WTC11 (cell line): ENCODE measurements around the gene MSI2. TPM values are rescaled to one million over a fixed set of nuclear protein-coding genes. Genes with fewer than 3 reads are reported as not detected.

Source experiments
- ATAC-seq: fragments of 200-7000 bp; cut with Tn5 transposase; 2 replicates; pipeline ENCODE4 v1.10.0; 2021; ENCODE audit warnings: mild to moderate bottlenecking, moderate library complexity
- CTCF ChIA-PET: fragments of 300-600 bp; sonication (Branson Sonifier 250); formaldehyde crosslinking; loops from one replicate; lab custom pipeline; 2021; ENCODE audit warnings: antibody characterized with exemption; lab: Charles Lee
- POLR2A ChIA-PET: fragments of 350-600 bp; sonication (Branson Sonifier 250); formaldehyde crosslinking; loops from one replicate; lab custom pipeline; 2021; ENCODE audit warnings: antibody characterized with exemption; lab: Charles Lee
- DNase-seq: peaks from one replicate; pipeline ENCODE4 v3.0.0; 2021; ENCODE audit warnings: low spot score
- H3K27ac Mint-ChIP-seq: 2 replicates; pipeline ENCODE4 v1.8.0; 2021; ENCODE audit warnings: mixed read lengths
- H3K27me3 Mint-ChIP-seq: 2 replicates; pipeline ENCODE4 v1.8.0; 2021; ENCODE audit warnings: low read depth, mild to moderate bottlenecking, moderate library complexity, mixed read lengths
- H3K36me3 Mint-ChIP-seq: 2 replicates; pipeline ENCODE4 v1.8.0; 2021; ENCODE audit warnings: mixed read lengths
- H3K4me1 Mint-ChIP-seq: 2 replicates; pipeline ENCODE4 v1.8.0; 2022; ENCODE audit warnings: mixed read lengths
- H3K4me3 Mint-ChIP-seq: 2 replicates; pipeline ENCODE4 v1.8.0; 2021; ENCODE audit warnings: mild to moderate bottlenecking, moderate library complexity, mixed read lengths
- H3K9me3 Mint-ChIP-seq: 2 replicates; pipeline ENCODE4 v1.8.0; 2021; ENCODE audit warnings: mixed read lengths
- ELF4 ChIP-seq: sonication (generic); formaldehyde crosslinking; IDR thresholded peaks from 2 replicates; pipeline ENCODE4 v1.8.1; 2022; ENCODE audit warnings: low read depth, mild to moderate bottlenecking, moderate library complexity, missing genetic modification reagents
- FOXK1 ChIP-seq: sonication (generic); formaldehyde crosslinking; IDR thresholded peaks from 2 replicates; pipeline ENCODE4 v1.8.0; 2022; ENCODE audit warnings: mild to moderate bottlenecking, moderate library complexity, missing genetic modification reagents
- FOXP1 ChIP-seq: sonication (generic); formaldehyde crosslinking; IDR thresholded peaks from 2 replicates; pipeline ENCODE4 v1.8.0; 2022; ENCODE audit warnings: missing genetic modification reagents, mild to moderate bottlenecking, moderate library complexity, borderline replicate concordance
- GTF2I ChIP-seq: fragments of 250-450 bp; sonication (Bioruptor Pico); conservative IDR thresholded peaks from 2 replicates; pipeline ENCODE4 v1.4.0; 2021; ENCODE audit warnings: mild to moderate bottlenecking
- IRF2 ChIP-seq: sonication (generic); formaldehyde crosslinking; IDR thresholded peaks from 2 replicates; pipeline ENCODE4 v1.8.0; 2022; ENCODE audit warnings: low read depth, missing genetic modification reagents, borderline replicate concordance
- OVOL2 ChIP-seq: fragments of 250-450 bp; sonication (Bioruptor Pico); IDR thresholded peaks from 2 replicates; pipeline ENCODE4 v1.9.0; 2021; ENCODE audit warnings: mild to moderate bottlenecking, borderline replicate concordance
- PRRX2 ChIP-seq: fragments of 250-450 bp; sonication (Bioruptor Pico); IDR thresholded peaks from 2 replicates; pipeline ENCODE4 v1.8.0; 2021; ENCODE audit warnings: mild to moderate bottlenecking
- RELA ChIP-seq: sonication (generic); formaldehyde crosslinking; IDR thresholded peaks from 2 replicates; pipeline ENCODE4 v1.8.1; 2022; ENCODE audit warnings: missing genetic modification reagents, mild to moderate bottlenecking, borderline replicate concordance
- SMAD3 ChIP-seq: sonication (generic); formaldehyde crosslinking; IDR thresholded peaks from 2 replicates; pipeline ENCODE4 v1.8.0; 2022; ENCODE audit warnings: missing genetic modification reagents, mild to moderate bottlenecking, borderline replicate concordance
- TP53 ChIP-seq: sonication (generic); formaldehyde crosslinking; IDR thresholded peaks from 2 replicates; pipeline ENCODE4 v1.8.1; 2023; ENCODE audit warnings: mild to moderate bottlenecking, missing genetic modification reagents
- ZNF138 ChIP-seq: sonication (generic); formaldehyde crosslinking; conservative IDR thresholded peaks from 2 replicates; pipeline ENCODE4 v1.8.1; 2022; ENCODE audit warnings: mild to moderate bottlenecking, moderate library complexity, missing genetic modification reagents
- total RNA-seq: library from RNA; stranded (reverse); gene quantifications from 3 replicates; pipeline ENCODE4 v1.2.3, GENCODE V29; 2021
- TF ChIP-seq, protein P1 (sequence below): sonication (generic); formaldehyde crosslinking; IDR thresholded peaks from 2 replicates; pipeline ENCODE4 v1.8.0; 2022; ENCODE audit warnings: mild to moderate bottlenecking, missing genetic modification reagents
- TF ChIP-seq, protein P2 (sequence below): fragments of 200-600 bp; IDR thresholded peaks from 2 replicates; pipeline ENCODE4 v1.8.0; 2022; ENCODE audit warnings: antibody characterized with exemption
- TF ChIP-seq, protein P3 (sequence below): sonication (generic); formaldehyde crosslinking; conservative IDR thresholded peaks from 2 replicates; pipeline ENCODE4 v1.8.1; 2023; ENCODE audit warnings: mild to moderate bottlenecking, low read depth, missing genetic modification reagents, moderate library complexity
- TF ChIP-seq, protein P4 (sequence below): fragments of 250-450 bp; sonication (Bioruptor Pico); IDR thresholded peaks from 2 replicates; pipeline ENCODE4 v1.9.0; 2021; ENCODE audit warnings: moderate library complexity, mild to moderate bottlenecking, inconsistent platforms, borderline replicate concordance
- TF ChIP-seq, protein P5 (sequence below): sonication (generic); formaldehyde crosslinking; IDR thresholded peaks from 2 replicates; pipeline ENCODE4 v1.8.0; 2022; ENCODE audit warnings: missing genetic modification reagents
- TF ChIP-seq, protein P6 (sequence below): sonication (generic); formaldehyde crosslinking; IDR thresholded peaks from 2 replicates; pipeline ENCODE4 v1.8.0; 2022; ENCODE audit warnings: mild to moderate bottlenecking, missing genetic modification reagents
- TF ChIP-seq, protein P7 (sequence below): fragments of 250-450 bp; sonication (Bioruptor Pico); conservative IDR thresholded peaks from 2 replicates; pipeline ENCODE4 v1.9.0; 2021; ENCODE audit warnings: mild to moderate bottlenecking

Gene MSI2
- total RNA-seq, 1 experiment from 2014 or later: 82.1 TPM

DNA sequence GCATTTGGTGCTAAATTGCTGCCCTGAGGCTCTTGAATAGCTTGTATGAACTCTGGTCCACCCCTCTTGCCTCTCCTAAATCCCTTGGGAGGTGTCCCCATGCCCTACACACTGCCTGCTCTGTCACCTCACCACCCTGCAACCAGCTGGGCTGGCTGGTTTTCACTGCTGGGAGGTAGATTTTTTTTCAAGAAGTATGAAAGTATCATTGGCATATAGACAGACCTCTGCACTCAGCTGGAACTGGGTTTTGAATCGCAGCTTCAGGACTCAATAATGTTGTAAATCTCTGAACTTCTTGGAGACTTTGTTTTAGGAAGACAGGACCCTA is 184.9 kb downstream of the MSI2 start:
- Mint-ChIP-seq H3K9me3 (no peaks in the 10 kb centered on the region), H3K4me3 (no peak overlapping the region), H3K4me1 (peaks cover 65% of the 10 kb centered on the region), H3K36me3 (no peaks in the 10 kb centered on the region), H3K27ac (peak overlapping the region; percentile 47), H3K27me3 (no peaks in the 10 kb centered on the region)
- TF ChIP-seq SMAD3 (CRISPR knock-in tag) (no peak), ELF4 (CRISPR knock-in tag) (no peak), PRRX2 (CRISPR knock-in tag) (no peak), ZNF138 (no peak), IRF2 (CRISPR knock-in tag) (no peak), TP53 (CRISPR knock-in tag) (no peak), FOXP1 (CRISPR knock-in tag) (no peak), OVOL2 (CRISPR knock-in tag) (no peak), RELA (no peak), GTF2I (CRISPR knock-in tag) (no peak), FOXK1 (CRISPR knock-in tag) (no peak)
- TF ChIP-seq, protein P1, sequence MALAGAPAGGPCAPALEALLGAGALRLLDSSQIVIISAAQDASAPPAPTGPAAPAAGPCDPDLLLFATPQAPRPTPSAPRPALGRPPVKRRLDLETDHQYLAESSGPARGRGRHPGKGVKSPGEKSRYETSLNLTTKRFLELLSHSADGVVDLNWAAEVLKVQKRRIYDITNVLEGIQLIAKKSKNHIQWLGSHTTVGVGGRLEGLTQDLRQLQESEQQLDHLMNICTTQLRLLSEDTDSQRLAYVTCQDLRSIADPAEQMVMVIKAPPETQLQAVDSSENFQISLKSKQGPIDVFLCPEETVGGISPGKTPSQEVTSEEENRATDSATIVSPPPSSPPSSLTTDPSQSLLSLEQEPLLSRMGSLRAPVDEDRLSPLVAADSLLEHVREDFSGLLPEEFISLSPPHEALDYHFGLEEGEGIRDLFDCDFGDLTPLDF (CRISPR knock-in tag): no peak
- TF ChIP-seq, protein P2, sequence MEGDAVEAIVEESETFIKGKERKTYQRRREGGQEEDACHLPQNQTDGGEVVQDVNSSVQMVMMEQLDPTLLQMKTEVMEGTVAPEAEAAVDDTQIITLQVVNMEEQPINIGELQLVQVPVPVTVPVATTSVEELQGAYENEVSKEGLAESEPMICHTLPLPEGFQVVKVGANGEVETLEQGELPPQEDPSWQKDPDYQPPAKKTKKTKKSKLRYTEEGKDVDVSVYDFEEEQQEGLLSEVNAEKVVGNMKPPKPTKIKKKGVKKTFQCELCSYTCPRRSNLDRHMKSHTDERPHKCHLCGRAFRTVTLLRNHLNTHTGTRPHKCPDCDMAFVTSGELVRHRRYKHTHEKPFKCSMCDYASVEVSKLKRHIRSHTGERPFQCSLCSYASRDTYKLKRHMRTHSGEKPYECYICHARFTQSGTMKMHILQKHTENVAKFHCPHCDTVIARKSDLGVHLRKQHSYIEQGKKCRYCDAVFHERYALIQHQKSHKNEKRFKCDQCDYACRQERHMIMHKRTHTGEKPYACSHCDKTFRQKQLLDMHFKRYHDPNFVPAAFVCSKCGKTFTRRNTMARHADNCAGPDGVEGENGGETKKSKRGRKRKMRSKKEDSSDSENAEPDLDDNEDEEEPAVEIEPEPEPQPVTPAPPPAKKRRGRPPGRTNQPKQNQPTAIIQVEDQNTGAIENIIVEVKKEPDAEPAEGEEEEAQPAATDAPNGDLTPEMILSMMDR: no peak
- TF ChIP-seq, protein P3, sequence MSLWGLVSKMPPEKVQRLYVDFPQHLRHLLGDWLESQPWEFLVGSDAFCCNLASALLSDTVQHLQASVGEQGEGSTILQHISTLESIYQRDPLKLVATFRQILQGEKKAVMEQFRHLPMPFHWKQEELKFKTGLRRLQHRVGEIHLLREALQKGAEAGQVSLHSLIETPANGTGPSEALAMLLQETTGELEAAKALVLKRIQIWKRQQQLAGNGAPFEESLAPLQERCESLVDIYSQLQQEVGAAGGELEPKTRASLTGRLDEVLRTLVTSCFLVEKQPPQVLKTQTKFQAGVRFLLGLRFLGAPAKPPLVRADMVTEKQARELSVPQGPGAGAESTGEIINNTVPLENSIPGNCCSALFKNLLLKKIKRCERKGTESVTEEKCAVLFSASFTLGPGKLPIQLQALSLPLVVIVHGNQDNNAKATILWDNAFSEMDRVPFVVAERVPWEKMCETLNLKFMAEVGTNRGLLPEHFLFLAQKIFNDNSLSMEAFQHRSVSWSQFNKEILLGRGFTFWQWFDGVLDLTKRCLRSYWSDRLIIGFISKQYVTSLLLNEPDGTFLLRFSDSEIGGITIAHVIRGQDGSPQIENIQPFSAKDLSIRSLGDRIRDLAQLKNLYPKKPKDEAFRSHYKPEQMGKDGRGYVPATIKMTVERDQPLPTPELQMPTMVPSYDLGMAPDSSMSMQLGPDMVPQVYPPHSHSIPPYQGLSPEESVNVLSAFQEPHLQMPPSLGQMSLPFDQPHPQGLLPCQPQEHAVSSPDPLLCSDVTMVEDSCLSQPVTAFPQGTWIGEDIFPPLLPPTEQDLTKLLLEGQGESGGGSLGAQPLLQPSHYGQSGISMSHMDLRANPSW (CRISPR knock-in tag): no peak
- TF ChIP-seq, protein P4, sequence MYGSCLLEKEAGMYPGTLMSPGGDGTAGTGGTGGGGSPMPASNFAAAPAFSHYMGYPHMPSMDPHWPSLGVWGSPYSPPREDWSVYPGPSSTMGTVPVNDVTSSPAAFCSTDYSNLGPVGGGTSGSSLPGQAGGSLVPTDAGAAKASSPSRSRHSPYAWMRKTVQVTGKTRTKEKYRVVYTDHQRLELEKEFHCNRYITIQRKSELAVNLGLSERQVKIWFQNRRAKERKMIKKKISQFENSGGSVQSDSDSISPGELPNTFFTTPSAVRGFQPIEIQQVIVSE: no peak
- TF ChIP-seq, protein P5, sequence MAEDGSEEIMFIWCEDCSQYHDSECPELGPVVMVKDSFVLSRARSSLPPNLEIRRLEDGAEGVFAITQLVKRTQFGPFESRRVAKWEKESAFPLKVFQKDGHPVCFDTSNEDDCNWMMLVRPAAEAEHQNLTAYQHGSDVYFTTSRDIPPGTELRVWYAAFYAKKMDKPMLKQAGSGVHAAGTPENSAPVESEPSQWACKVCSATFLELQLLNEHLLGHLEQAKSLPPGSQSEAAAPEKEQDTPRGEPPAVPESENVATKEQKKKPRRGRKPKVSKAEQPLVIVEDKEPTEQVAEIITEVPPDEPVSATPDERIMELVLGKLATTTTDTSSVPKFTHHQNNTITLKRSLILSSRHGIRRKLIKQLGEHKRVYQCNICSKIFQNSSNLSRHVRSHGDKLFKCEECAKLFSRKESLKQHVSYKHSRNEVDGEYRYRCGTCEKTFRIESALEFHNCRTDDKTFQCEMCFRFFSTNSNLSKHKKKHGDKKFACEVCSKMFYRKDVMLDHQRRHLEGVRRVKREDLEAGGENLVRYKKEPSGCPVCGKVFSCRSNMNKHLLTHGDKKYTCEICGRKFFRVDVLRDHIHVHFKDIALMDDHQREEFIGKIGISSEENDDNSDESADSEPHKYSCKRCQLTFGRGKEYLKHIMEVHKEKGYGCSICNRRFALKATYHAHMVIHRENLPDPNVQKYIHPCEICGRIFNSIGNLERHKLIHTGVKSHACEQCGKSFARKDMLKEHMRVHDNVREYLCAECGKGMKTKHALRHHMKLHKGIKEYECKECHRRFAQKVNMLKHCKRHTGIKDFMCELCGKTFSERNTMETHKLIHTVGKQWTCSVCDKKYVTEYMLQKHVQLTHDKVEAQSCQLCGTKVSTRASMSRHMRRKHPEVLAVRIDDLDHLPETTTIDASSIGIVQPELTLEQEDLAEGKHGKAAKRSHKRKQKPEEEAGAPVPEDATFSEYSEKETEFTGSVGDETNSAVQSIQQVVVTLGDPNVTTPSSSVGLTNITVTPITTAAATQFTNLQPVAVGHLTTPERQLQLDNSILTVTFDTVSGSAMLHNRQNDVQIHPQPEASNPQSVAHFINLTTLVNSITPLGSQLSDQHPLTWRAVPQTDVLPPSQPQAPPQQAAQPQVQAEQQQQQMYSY (CRISPR knock-in tag): no peak
- TF ChIP-seq, protein P6, sequence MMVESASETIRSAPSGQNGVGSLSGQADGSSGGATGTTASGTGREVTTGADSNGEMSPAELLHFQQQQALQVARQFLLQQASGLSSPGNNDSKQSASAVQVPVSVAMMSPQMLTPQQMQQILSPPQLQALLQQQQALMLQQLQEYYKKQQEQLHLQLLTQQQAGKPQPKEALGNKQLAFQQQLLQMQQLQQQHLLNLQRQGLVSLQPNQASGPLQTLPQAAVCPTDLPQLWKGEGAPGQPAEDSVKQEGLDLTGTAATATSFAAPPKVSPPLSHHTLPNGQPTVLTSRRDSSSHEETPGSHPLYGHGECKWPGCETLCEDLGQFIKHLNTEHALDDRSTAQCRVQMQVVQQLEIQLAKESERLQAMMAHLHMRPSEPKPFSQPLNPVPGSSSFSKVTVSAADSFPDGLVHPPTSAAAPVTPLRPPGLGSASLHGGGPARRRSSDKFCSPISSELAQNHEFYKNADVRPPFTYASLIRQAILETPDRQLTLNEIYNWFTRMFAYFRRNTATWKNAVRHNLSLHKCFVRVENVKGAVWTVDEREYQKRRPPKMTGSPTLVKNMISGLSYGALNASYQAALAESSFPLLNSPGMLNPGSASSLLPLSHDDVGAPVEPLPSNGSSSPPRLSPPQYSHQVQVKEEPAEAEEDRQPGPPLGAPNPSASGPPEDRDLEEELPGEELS (CRISPR knock-in tag): no peak
- TF ChIP-seq, protein P7, sequence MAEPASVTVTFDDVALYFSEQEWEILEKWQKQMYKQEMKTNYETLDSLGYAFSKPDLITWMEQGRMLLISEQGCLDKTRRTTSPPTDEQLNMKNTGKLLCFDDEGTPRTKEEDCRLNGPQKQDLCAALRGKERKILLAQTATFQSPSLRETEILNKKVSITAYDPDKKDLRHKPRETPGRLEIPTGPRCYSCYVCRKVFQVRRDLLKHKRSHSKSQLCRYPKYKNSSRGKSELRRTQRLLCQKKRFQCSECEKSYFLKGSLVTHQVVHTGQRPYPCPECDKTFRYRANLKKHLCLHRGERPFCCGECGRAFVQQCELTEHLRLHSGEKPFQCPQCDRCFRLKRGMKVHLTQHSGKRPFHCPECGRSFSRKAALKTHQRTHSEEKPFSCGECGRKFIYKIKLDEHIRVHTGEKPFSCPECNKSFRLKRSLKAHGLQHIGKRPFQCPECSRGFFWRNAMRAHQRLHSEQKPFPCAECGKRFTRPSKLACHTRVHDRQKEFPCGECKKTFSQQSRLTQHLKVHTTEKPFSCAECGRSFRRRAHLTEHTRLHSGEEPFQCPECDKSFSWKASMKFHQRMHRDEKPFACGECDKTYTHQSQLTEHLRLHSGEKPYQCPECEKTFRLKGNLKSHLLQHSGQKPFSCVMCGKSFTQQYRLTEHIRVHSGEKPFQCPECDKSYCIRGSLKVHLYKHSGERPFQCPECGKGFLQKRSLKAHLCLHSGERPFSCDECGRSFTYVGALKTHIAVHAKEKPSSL (CRISPR knock-in tag): no peak
- no peak for DNase-seq
- POLR2A ChIA-PET: interaction anchor here (0.7 kb wide), 1 partner anchor 12 kb away, joined by 3 read pairs; no protein-coding TSS in a partner anchor
- no peak for ATAC-seq
- CTCF ChIA-PET: interaction anchor here (0.9 to 3.2 kb wide), 27 partner anchors 9 to 392 kb away, joined by 3 to 40 read pairs (median 6); no protein-coding TSS in a partner anchor
